H1 (cell line): Measurements from ENCODE around the gene SEMA3A.

Experiments
- BCL11A ChIP-seq, 2 experiments: IDR thresholded peaks; one replicate each; pipeline ENCODE4 v1.6.1; 2011; ENCODE audit warnings: low read depth in 2 of 2, low read length in 2 of 2, mild to moderate bottlenecking in 2 of 2
- CTCF ChIP-seq, 3 experiments: IDR thresholded peaks; 1 replicate in 2 of 3; 2 replicates in 1 of 3; pipeline versions ENCODE4 v1.5.1 to v1.6.1; 2011; ENCODE audit warnings: low read length in 3 of 3, mild to moderate bottlenecking in 3 of 3, inconsistent platforms in 2 of 3, low read depth in 1 of 3, moderate library complexity in 1 of 3; ENCODE audit not compliant: insufficient read depth in 1 of 3; ENCODE audit errors: control extremely low read depth in 1 of 3
- EP300 ChIP-seq, 2 experiments: IDR thresholded peaks; 1 replicate in 1 of 2; 2 replicates in 1 of 2; pipeline ENCODE4 v1.6.1; 2011 to 2012; ENCODE audit warnings: low read depth in 2 of 2, low read length in 2 of 2, mild to moderate bottlenecking in 2 of 2, borderline replicate concordance in 1 of 2, inconsistent platforms in 1 of 2, moderate library complexity in 1 of 2
- EZH2 ChIP-seq: fragments of 200-600 bp; sonication (generic); IDR thresholded peaks from 2 replicates; pipeline ENCODE4 v1.7.1; 2012; ENCODE audit warnings: low read depth, mild to moderate bottlenecking, moderate library complexity, low read length, inconsistent platforms; ENCODE audit not compliant: severe bottlenecking
- JUND ChIP-seq: IDR thresholded peaks from 2 replicates; pipeline ENCODE4 v1.6.1; 2011; ENCODE audit warnings: mild to moderate bottlenecking, improper control_type of control experiment, low read length
- POLR2A ChIP-seq, 2 experiments: IDR thresholded peaks; 1 replicate in 1 of 2; 2 replicates in 1 of 2; pipeline ENCODE4 v1.6.1; 2011; ENCODE audit warnings: low read depth in 2 of 2, low read length in 2 of 2, mild to moderate bottlenecking in 2 of 2; ENCODE audit errors: control extremely low read depth in 1 of 2
- POLR2AphosphoS5 ChIP-seq: IDR thresholded peaks from 2 replicates; pipeline ENCODE4 v1.6.1; 2011; ENCODE audit warnings: low read depth, low read length
- RFX5 ChIP-seq: IDR thresholded peaks from 2 replicates; pipeline ENCODE4 v1.6.1; 2011; ENCODE audit warnings: low read depth, low read length, improper control_type of control experiment, borderline replicate concordance
- SIN3A ChIP-seq, 2 experiments: IDR thresholded peaks in 1 of 2; conservative IDR thresholded peaks in 1 of 2; 2 replicates each; pipeline ENCODE4 v1.6.1; 2011 to 2012; ENCODE audit warnings: low read length in 2 of 2, improper control_type of control experiment in 1 of 2, low read depth in 1 of 2, mild to moderate bottlenecking in 1 of 2
- TCF12 ChIP-seq: IDR thresholded peaks from 2 replicates; pipeline ENCODE4 v1.6.1; 2011; ENCODE audit warnings: low read depth, mild to moderate bottlenecking, low read length
- YY1 ChIP-seq: IDR thresholded peaks from 2 replicates; pipeline ENCODE4 v1.6.1; 2011; ENCODE audit warnings: low read depth, mild to moderate bottlenecking, low read length

DNA sequence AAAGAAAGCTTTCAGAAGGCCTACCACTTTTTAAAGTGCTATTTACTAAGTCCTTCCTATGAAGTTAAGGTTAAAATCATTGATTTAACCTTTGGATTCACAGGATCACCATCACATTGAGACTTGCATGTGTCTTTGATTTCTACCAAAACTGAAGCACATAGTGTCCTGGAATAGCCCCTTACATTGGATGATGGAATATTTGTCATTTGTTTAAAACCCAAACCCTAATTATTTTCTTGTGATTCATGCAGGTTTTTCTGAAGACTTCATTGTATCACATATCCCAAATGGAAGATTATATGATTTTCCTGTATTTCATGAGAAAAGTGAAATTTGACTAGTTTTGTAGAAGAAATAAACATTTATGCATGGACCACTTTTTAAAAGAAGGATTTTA, 3.3 kb downstream of the SEMA3A start:
- TF ChIP-seq EP300 (IDR thresholded peaks at IDR 0.05; ENCODE audit: borderline replicate concordance in 1 of 2, low read depth in 2 of 2, low read length in 2 of 2): no peak
- TF ChIP-seq TCF12: no peak
- no peak for TF ChIP-seq POLR2AphosphoS5
- no peak for TF ChIP-seq CTCF (IDR thresholded peaks at IDR 0.05; ENCODE audit: control extremely low read depth in 1 of 3, insufficient read depth in 1 of 3, low read depth in 1 of 3, low read length in 3 of 3)
- no peak for TF ChIP-seq YY1
- no peak for TF ChIP-seq SIN3A (conservative IDR thresholded peaks at IDR 0.05 in 1 of 2, IDR thresholded peaks at IDR 0.05 in 1 of 2; ENCODE audit: low read depth in 1 of 2, low read length in 2 of 2)
- no peak for TF ChIP-seq EZH2
- no peak for TF ChIP-seq RFX5
- TF ChIP-seq BCL11A (IDR thresholded peaks at IDR 0.05; ENCODE audit: low read depth in 2 of 2, low read length in 2 of 2): no peak
- no peak for TF ChIP-seq POLR2A (IDR thresholded peaks at IDR 0.05; ENCODE audit: control extremely low read depth in 1 of 2, low read depth in 2 of 2, low read length in 2 of 2)
- TF ChIP-seq JUND: no peak
